Islet of Langerhans (tissue), 1 donor: ENCODE results near the gene FAN1.

Experiments used
- FAIRE-seq: peaks from one replicate; lab custom pipeline; 2011; peaks lifted over from hg19 to GRCh38; lab: Jason Lieb, UNC

FAN1 gene

DNA sequence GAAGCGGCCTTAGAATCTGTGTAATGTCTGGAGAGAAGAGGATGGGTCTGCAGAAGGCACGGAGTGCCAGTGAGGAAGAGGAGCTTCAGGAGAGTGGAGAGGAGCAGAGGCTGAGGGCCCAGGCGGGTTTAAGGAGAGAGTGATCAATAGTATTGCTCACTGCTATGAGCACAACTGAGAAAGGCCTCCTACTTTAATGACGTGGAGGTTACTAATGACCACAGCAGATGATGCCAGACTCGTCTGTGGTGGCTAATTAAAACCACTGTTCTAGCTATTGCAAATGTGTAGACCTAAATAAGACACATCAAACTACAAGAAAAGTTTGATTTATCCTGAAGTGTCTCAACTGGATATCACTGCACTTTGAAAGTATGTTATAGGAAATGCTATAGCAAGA lies 54.5 kb downstream of the FAN1 start:
- no peak for FAIRE-seq

DNA sequence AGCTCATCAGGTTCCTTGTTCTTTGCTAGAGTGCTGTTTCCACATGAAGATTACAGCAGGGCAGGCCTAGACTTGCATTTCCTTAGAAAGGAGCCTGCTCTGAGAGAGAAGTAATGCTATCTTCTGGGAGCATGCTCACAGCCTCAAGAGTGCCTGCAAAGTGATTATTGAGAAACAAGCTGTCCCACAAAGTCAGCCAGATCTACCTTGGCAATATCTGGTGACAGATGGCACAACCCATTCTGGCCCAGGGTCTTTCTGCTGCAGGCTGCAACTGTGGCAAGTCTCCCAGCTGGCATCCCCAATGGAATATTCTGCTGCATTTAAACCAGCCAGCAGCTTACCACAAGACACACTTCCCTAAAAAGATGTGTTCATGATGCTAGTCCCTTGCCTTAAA lies 58.4 kb downstream of the FAN1 start:
- FAIRE-seq = no peak

DNA sequence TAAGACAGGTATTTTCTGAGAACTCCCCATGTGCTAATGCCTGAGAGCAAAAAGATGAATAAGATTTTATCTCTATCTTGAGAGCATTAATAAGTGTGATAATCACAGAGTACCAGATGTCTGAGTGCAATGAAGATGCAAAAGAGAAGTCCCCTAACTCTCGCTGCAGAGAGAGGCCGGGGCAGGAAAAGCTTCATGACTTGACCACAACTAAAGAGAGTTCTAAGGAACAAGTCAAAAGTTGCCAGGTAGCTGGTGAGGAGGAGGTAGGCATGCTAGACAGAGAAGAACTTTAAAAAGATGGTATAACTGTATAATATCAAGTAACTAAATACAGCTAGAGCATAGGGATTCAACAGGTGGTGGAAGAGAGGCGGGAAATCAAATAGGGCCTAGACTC lies 58.9 kb downstream of the FAN1 start:
- no peak for FAIRE-seq

DNA sequence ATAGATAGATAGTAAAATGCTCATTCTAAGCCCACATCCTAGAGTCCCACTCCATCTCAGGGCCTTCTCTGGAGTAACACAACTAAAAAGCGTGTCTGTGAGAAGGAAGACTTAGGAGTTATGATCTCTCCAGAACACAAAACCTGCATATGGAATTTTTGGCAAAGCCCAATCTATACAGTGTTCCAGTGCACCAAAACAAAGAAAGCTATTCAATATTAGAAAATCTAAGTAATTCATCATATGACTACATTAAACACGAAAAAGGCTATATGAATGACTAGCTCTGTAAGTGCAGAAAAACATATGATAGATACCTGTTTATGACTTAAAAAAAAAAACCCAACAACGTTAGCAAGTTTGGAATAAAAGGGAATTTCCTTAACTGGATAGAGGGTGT lies 60.0 kb downstream of the FAN1 start:
- FAIRE-seq = no peak

DNA sequence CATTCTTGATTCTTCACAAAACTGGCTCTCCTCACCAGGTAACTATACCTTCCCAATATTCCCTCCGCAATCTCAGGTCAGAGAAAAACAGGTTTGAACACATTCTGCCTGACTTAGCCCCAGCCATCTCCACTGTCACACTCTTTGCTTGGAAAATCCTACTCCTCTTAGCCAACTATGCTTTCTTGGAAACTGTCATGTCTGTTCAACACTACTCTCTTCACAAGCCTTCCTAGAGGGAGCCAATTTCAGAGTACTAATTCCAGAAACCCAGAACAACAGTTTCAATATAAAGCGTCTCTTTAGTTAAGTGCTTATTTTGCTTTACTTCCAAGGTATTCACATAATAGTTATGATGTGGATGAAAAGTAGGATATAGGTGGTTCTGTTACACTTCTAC lies 66.0 kb downstream of the FAN1 start:
- FAIRE-seq = no peak

DNA sequence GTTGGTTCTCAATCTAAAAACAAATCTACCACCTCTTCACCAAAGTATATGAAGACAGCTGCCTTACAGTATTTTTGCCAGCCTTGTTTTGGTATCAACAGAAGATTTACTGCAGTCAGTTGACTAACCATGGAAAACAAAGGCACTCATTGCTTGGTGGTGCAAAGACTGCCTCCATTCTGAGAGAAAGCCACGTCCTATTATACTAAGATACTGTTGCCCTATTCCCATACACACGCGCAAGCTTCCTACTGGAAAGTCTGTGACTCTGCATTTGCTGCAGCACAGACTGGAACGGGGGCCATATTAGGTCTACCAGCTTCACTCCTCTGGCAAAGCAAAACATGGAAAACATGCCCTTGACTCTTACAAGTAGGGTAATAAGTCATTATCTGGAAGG lies 69.7 kb downstream of the FAN1 start:
- FAIRE-seq = no peak

DNA sequence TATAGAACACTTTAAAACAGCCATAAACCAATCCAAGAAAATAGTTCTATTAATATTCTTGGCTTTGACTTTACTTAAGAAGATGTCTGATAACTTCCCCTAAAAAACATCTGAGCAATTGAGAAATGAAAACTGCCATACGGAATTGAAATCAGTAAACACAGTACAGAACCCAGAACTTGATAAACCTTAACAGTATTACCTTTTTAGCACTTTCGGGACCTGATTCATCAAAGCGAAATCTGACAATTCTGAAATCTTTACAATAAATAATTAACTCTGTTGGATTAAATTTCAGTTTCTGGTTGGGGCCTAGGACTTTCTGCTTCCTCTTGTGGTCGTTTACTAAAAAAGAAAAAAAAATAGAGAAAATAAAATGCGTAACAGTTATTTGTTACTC lies 70.4 kb downstream of the FAN1 start:
- FAIRE-seq = peak; percentile 9

DNA sequence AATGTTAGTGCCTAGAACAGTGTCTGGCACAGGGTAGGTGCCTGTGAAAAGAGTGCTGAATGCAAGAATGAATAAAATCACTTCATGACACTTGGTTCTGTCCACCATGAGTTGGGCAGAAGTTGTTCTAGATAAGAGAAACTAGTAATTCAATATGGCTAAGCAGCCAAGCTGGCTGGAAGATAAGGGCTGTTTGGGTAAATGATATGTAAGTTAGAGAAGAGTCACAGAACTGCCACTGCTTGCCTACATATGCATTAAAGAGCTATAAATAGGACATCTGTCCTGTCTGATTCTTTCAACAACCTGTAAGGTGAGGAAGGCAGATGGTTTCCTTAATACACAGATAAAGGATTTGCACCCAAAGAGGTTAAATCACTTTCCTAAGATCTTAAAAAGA lies 74.6 kb downstream of the FAN1 start:
- FAIRE-seq = no peak

DNA sequence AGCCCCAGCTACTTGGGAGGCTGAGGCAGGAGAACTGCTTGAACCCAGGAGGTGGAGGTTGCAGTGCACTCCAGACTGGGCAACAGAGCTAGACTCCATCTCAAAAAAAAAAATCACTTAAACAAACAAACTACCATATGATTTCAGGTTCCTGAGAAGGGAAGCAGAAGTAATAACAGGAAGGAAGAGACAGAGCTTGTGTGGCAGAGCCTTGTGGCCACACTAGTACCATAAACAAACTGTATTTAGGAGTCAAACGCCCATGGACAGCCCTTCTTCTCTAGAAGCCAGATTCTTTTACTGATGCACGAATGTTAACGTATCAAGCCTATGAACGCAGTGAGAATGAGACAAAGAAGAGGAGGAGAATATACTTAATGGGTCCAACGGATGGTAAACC lies 75.7 kb downstream of the FAN1 start:
- no peak for FAIRE-seq

DNA sequence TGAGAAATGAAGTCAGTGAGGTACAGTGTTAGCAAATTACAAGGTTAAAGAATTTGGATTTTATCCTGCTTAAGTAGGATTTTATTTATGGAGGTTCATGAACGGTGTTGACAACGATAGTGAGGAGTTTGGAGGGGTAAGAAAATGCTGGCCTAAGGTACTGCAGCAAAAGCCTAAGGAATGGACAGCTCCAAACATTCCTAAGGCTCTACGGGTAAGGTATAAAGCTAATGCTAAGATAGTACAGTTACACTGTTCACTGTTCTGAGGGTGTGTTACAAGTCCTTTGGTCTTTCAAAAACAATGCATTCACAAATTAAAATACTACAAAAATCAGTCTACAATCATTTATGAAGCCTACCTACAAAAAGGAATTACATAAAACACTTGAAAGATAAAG lies 80.4 kb downstream of the FAN1 start:
- FAIRE-seq = no peak

DNA sequence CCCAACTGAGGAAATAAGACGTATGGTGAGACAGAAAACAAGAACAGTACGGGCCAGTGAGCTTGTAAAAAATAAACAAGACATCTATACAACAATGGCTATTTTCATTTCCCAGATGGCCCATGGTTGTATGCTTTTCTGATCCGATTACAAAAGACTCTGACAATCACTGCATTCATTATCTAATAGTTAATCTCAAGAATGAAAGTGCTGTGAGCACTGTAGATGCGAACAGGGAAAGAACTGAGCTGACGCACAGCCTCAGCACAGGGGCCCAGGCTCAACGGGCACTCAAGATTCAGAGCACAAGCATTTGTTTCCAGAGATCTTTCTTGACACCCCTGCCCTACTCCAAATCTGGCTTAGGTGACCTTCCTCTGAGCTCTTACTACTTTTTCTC lies 80.8 kb downstream of the FAN1 start:
- FAIRE-seq = no peak

DNA sequence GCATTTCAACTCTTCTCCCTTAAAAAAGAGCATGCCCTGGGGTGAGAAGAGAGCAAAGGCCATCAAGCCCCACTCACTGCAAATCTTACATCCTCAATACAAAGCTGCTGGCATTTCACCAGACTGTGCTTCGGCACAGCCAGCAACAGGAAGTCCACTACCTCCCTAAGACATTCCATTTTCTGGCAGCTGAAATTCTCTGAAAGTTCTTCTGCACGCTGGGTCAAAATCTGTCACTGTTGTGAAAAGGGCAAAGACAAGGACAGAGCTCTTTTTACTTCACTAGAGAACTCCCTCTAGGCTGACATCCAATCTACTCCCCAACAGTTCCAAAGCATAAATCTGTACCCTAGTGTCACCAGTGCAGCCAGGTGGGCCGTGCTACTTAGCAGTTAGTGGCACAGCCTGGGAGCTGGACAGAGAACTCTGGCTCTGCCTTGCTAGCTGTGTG lies 81.4 kb downstream of the FAN1 start:
- no peak for FAIRE-seq

DNA sequence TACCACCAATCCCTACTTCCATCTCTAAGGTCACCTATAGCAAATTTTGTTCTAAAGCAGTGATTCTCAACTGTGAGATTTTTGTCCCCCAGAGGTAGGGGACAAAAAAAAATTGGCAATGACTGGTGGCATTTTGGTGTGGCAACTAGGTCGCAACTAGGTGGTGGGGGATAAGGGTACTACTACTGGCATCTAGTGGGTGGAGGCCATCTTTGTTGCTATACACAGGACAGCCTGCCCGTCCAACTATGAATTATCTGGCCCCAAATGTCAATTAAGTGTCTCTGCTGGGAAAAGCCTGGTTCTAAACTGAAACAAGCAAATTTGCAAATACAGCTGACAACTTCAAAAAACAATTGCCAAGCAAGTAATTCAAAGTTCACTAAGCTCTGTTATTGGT lies 86.3 kb downstream of the FAN1 start:
- FAIRE-seq = no peak

DNA sequence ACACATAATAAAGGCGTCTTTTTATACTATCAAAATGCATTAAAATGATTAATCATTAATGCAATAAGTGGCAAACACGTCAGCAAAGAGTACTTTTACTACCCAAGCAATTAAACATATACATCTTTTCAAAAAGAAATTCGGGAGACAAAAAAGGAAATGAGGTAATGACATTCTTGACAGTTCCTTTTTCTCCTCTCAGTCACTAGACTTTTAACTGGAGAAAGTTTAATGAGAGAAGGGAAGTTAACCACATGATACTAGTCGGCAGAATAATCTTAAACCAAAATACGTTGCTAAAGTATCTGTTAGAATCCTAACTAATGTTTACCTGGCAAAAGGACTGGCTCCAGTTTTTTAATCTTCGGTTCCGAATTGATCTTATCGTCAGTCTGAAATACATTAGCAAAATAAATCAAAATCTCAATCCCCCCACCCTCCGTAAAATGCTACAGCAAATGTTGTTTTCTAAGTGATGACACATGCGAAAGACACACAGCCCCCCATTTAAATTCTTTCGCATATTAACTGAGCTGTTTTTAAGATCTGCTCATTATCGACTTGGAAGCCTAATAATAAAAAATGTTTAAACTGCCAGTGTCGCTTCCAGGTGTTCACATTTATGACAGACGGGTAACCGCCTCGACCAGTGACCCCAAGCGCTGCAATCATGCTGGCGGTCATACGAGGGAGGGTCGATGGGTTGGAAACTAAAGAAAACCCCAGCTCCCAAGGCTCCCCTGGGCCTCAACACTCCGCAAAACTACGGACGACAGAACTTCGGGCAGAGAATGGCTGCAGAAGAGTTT lies 86.9 kb downstream of the FAN1 start:
- no peak for FAIRE-seq

DNA sequence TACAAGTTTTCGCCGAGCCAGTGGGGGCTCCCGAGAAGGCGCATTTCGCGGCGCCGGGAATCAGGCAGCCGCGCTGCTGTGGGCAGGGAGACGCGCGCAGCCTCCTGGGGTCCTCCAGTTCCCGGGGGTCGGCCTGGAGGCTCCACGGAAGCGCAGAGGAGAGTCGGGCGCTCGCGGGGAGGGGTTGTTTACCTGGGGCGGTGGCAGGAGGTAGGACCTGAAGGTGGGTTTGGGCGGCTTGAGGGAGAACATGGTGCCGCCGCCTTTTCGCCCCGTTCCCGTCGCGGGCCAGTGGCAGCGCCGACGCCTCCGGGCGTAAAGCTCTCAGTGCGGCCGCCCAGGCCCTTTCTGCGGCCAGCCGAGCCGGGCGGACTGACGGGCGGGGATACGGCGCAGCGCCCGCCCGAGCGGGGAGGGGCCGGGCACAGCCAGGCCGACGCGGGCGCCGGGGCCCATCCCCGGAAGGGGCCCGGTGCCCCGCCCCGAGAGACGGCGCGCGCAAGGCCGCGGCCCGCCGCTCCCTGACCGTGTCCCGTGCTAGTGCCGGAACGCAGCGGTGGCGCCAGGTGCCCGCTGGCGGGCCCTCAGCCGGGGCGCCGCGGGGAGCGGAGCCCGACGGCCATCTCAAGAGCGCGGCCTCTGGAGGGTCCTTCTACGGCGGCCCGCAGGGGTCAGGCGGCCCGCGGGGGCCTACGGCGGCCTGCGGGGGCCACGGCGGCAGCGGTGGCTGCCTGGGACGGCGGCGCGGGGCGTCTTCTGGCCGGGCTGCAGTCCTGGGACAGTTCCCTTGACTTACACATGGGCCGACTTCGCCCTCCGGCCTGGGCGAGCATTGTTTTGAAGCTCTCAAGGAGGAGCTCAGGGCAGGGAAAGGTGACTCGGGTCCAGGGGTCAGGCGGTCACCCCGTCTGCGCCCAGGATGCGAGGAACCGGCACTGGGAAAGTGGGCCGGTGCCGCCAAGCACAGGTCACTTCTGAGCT lies 87.8 kb downstream of the FAN1 start, which contains the start of gene MTMR10:
TSS of gene MTMR10 (minus strand) at position 374 of the 981 bp plus-strand sequence. CDS start at position 252, 122 bp downstream.
- FAIRE-seq = no peak

DNA sequence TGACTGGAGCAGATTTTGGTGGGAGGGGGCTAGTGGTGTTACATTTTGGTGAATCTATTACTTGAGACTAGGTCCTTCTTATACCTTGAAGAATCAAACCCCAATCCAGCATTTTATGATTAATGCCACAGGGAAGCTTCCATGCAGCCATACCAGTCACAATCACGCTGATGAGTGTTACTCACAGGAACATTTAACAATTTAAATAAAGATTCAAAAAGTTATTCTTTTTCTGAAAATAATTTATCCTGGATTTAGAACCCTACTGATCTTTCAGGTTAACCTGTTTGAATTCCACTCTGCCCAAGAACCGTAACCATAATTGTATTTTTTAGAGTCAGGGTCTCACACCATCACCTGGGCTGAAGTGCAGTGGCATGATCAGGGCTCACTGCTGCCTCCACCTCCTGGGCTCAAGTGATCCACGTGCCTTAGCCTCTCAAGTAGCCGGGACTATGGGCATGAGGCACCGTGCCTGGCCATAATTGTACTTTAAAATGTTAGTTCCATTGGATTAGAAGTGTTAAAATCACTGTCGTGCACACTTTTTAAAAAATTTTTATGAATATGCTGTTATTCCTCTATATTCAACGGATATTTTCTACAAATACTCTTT lies 88.6 kb downstream of the FAN1 start:
- no peak for FAIRE-seq
